G401.6 (cell line): Measurements from ENCODE around the gene AFF2.

Experiments used
- FAIRE-seq: peaks from 2 replicates; lab custom pipeline; 2012; peaks lifted over from hg19 to GRCh38; lab: Jason Lieb, UNC

The AFF2 gene

GRCh38 chrX:148500423-148501385 is at the start of gene AFF2:
Gene AFF2 (plus strand): TSS chrX:148500617. CDS start chrX:148501098, 481 bp downstream.
- FAIRE-seq, result no peak

GRCh38 chrX:148457279-148457678 is 43.1 kb upstream of the AFF2 start:
- no peak for FAIRE-seq

- FAIRE-seq, result no peak
These were observed 41.1 kb upstream of the AFF2 start for GRCh38 chrX:148459343-148459742.

- no peak for FAIRE-seq
These were observed 34.1 kb upstream of the AFF2 start for GRCh38 chrX:148466292-148466691.

GRCh38 chrX:148470324-148470723 is 30.1 kb upstream of the AFF2 start:
- FAIRE-seq, result no peak

GRCh38 chrX:148474030-148474429 is 26.4 kb upstream of the AFF2 start:
- FAIRE-seq, result no peak

GRCh38 chrX:148492057-148492456 is 8.4 kb upstream of the AFF2 start:
- no peak for FAIRE-seq

- no peak for FAIRE-seq
These were observed 5.2 kb upstream of the AFF2 start for GRCh38 chrX:148495176-148495575.

GRCh38 chrX:148498067-148498466 is 2.4 kb upstream of the AFF2 start:
- no peak for FAIRE-seq

GRCh38 chrX:148499638-148500422 is 587 bp upstream of the AFF2 start:
- no peak for FAIRE-seq

- FAIRE-seq, result no peak
These were observed 1.1 kb downstream of the AFF2 start for GRCh38 chrX:148501386-148502066.

- FAIRE-seq, result no peak
These were observed 4.1 kb downstream of the AFF2 start for GRCh38 chrX:148504506-148504905.

- no peak for FAIRE-seq
These were observed 7.0 kb downstream of the AFF2 start for GRCh38 chrX:148507418-148507817.

- FAIRE-seq, result no peak
These were observed 12.0 kb downstream of the AFF2 start for GRCh38 chrX:148512453-148512852.

GRCh38 chrX:148513661-148514060 is 13.2 kb downstream of the AFF2 start:
- FAIRE-seq, result no peak

- FAIRE-seq, result no peak
These were observed 16.8 kb downstream of the AFF2 start for GRCh38 chrX:148517176-148517575.

- FAIRE-seq, result no peak
These were observed 21.6 kb downstream of the AFF2 start for GRCh38 chrX:148522006-148522405.

- no peak for FAIRE-seq
These were observed 23.1 kb downstream of the AFF2 start for GRCh38 chrX:148523303-148524080.

- peak; percentile 69 for FAIRE-seq
These were observed 30.2 kb downstream of the AFF2 start for GRCh38 chrX:148530464-148531077.

GRCh38 chrX:148534291-148534690 is 33.9 kb downstream of the AFF2 start:
- FAIRE-seq, result no peak

- FAIRE-seq, result no peak
These were observed 35.2 kb downstream of the AFF2 start for GRCh38 chrX:148535639-148536038.
